PC-9 (cell line): ENCODE data around the gene ERC1.

Experiments
- CTCF ChIP-seq: fragments of 200-600 bp; sonication (generic); conservative IDR thresholded peaks from 2 replicates; pipeline ENCODE4 v1.6.1; 2017; ENCODE audit warnings: mixed run types, antibody characterized with exemption, mild to moderate bottlenecking, moderate library complexity
- EZH2 ChIP-seq: fragments of 200-600 bp; sonication (generic); IDR thresholded peaks from 2 replicates; pipeline ENCODE4 v1.8.0; 2017; ENCODE audit warnings: antibody characterized with exemption, low read depth

- no peak for TF ChIP-seq CTCF
- no peak for TF ChIP-seq EZH2
Observed at GRCh38 chr12:1297639-1298175, 306.7 kb downstream of the ERC1 start.
